SK-N-SH (cell line): ENCODE results near the gene SPOCK1. TPM values are rescaled to one million over a fixed set of nuclear protein-coding genes. Genes with fewer than 3 reads are reported as not detected.

Source experiments
- CTCF ChIA-PET: fragments of 300-600, 350-600 bp; formaldehyde crosslinking; extraction: SDS; loops from one replicate; lab custom pipeline; 2021; lab: Yijun Ruan, JAX
- POLR2A ChIA-PET: fragments of 350-600 bp; sonication (Branson Sonifier 250); formaldehyde crosslinking; extraction: SDS; loops from one replicate; lab custom pipeline; 2020; ENCODE audit warnings: antibody characterized with exemption, inconsistent platforms; lab: Yijun Ruan, JAX
- DNase-seq: peaks from one replicate; pipeline ENCODE4 v3.0.0; 2012
- H2AFZ ChIP-seq: fragments of 200-600 bp; sonication (generic); 2 replicates; pipeline ENCODE4 v1.8.1; 2016; ENCODE audit warnings: antibody characterized with exemption, mild to moderate bottlenecking, low read depth
- H3F3A ChIP-seq: fragments of 200-600 bp; sonication (generic); replicated peaks from 2 replicates; pipeline ENCODE3; 2016; ENCODE audit warnings: antibody characterized with exemption, mild to moderate bottlenecking; ENCODE audit not compliant: insufficient read depth
- H3K27ac ChIP-seq, 2 experiments: fragments of 200-500 bp in 1 of 2; fragments of 200-600 bp in 1 of 2; sonication (Bioruptor generic) in 1 of 2; sonication (generic), shearing (Covaris generic) in 1 of 2; 2 replicates each; pipeline versions ENCODE4 v1.5.1 to v1.6.1; 2014 to 2016; ENCODE audit warnings: low read depth in 2 of 2, inconsistent platforms in 1 of 2, low read length in 1 of 2, mild to moderate bottlenecking in 1 of 2, mixed read lengths in 1 of 2
- H3K27me3 ChIP-seq: fragments of 200-600 bp; sonication (generic), shearing (Covaris generic); 2 replicates; pipeline ENCODE4 v1.6.1; 2016; ENCODE audit warnings: mixed run types; ENCODE audit not compliant: insufficient read depth
- H3K36me3 ChIP-seq, 2 experiments: fragments of 200-500 bp in 1 of 2; fragments of 200-600 bp in 1 of 2; sonication (Bioruptor generic) in 1 of 2; sonication (generic) in 1 of 2; replicated peaks in 1 of 2; 2 replicates each; pipeline versions ENCODE3 to v1.5.1; 2014 to 2016; ENCODE audit warnings: low read length in 1 of 2, mild to moderate bottlenecking in 1 of 2; ENCODE audit not compliant: insufficient read depth in 2 of 2, control insufficient read depth in 1 of 2
- H3K4me1 ChIP-seq, 2 experiments: fragments of 200-500 bp in 1 of 2; fragments of 200-600 bp in 1 of 2; sonication (Bioruptor generic) in 1 of 2; sonication (generic), shearing (Covaris generic) in 1 of 2; 2 replicates each; pipeline versions ENCODE4 v1.5.1 to v1.6.1; 2014 to 2016; ENCODE audit warnings: low read depth in 1 of 2, low read length in 1 of 2, mixed run types in 1 of 2; ENCODE audit not compliant: insufficient read depth in 2 of 2, control insufficient read depth in 1 of 2
- H3K4me2 ChIP-seq: fragments of 200-600 bp; sonication (generic), shearing (Covaris generic); 2 replicates; pipeline ENCODE4 v1.6.1; 2017; ENCODE audit warnings: mixed run types
- H3K4me3 ChIP-seq, 2 experiments: fragments of 200-500 bp in 1 of 2; fragments of 200-600 bp in 1 of 2; sonication (Bioruptor generic) in 1 of 2; sonication (generic), shearing (Covaris generic) in 1 of 2; 2 replicates each; pipeline versions ENCODE4 v1.5.1 to v1.8.1; 2014 to 2016; ENCODE audit warnings: low read depth in 2 of 2, inconsistent platforms in 1 of 2, low read length in 1 of 2, mild to moderate bottlenecking in 1 of 2, mixed read lengths in 1 of 2, moderate library complexity in 1 of 2
- H3K79me2 ChIP-seq: fragments of 200-600 bp; sonication (generic); 2 replicates; pipeline ENCODE4 v1.8.1; 2017; ENCODE audit warnings: mild to moderate bottlenecking; ENCODE audit not compliant: insufficient read depth
- H3K9ac ChIP-seq: fragments of 200-600 bp; sonication (generic); 2 replicates; pipeline ENCODE4 v1.6.1; 2017; ENCODE audit warnings: mixed run types
- H3K9me2 ChIP-seq: fragments of 200-600 bp; sonication (generic); 2 replicates; pipeline ENCODE4 v1.6.1; 2017; ENCODE audit warnings: mixed run types
- H3K9me3 ChIP-seq: fragments of 200-600 bp; sonication (generic); 2 replicates; pipeline ENCODE4 v1.6.1; 2017; ENCODE audit warnings: mixed run types, mild to moderate bottlenecking, moderate library complexity
- H4K20me1 ChIP-seq: fragments of 200-600 bp; sonication (generic); 2 replicates; pipeline ENCODE4 v1.6.1; 2017; ENCODE audit warnings: mild to moderate bottlenecking, mixed run types; ENCODE audit not compliant: insufficient read depth
- FOXJ3 ChIP-seq: sonication (generic); formaldehyde crosslinking; IDR thresholded peaks from 2 replicates; pipeline ENCODE4 v1.5.1; 2020; ENCODE audit warnings: mild to moderate bottlenecking, missing genetic modification reagents
- GABPA ChIP-seq: IDR thresholded peaks from 2 replicates; pipeline ENCODE4 v1.4.0; 2012; ENCODE audit warnings: low read depth, mild to moderate bottlenecking
- GATA2 ChIP-seq: sonication (generic); formaldehyde crosslinking; IDR thresholded peaks from 2 replicates; pipeline ENCODE4 v1.5.0; 2020; ENCODE audit warnings: mild to moderate bottlenecking, missing genetic modification reagents
- IRF3 ChIP-seq: fragments of 150-350 bp; IDR thresholded peaks from 2 replicates; pipeline ENCODE4 v1.6.1; 2016; ENCODE audit warnings: mild to moderate bottlenecking, low read depth, low read length
- JUND ChIP-seq: IDR thresholded peaks from 2 replicates; pipeline ENCODE4 v1.4.0; 2012
- MEF2A ChIP-seq: IDR thresholded peaks from 2 replicates; pipeline ENCODE4 v1.4.0; 2012; ENCODE audit warnings: low read depth, borderline replicate concordance
- MXI1 ChIP-seq: IDR thresholded peaks from 2 replicates; pipeline ENCODE4 v1.6.1; 2012; ENCODE audit warnings: mild to moderate bottlenecking, low read depth, low read length, improper control_type of control experiment
- POLR2AphosphoS5 ChIP-seq: IDR thresholded peaks from 2 replicates; pipeline ENCODE4 v1.6.1; 2012; ENCODE audit warnings: low read depth, low read length
- RXRA ChIP-seq: IDR thresholded peaks from 2 replicates; pipeline ENCODE4 v1.4.0; 2012; ENCODE audit warnings: low read depth, mild to moderate bottlenecking, borderline replicate concordance
- TAF1 ChIP-seq: IDR thresholded peaks from 2 replicates; pipeline ENCODE4 v1.6.1; 2012; ENCODE audit warnings: low read depth, mild to moderate bottlenecking, low read length, moderate library complexity, borderline replicate concordance
- TCF12 ChIP-seq: IDR thresholded peaks from 2 replicates; pipeline ENCODE4 v1.4.0; 2012
- TEAD4 ChIP-seq: IDR thresholded peaks from 2 replicates; pipeline ENCODE4 v1.4.0; 2012; ENCODE audit warnings: mild to moderate bottlenecking, borderline replicate concordance; ENCODE audit not compliant: insufficient read depth
- YY1 ChIP-seq: IDR thresholded peaks from 2 replicates; pipeline ENCODE4 v1.4.0; 2012; ENCODE audit warnings: low read depth, mild to moderate bottlenecking
- WGBS: methylation state at CpG from one replicate; pipeline ENCODE4 v1.1.6; 2017; ENCODE audit warnings: low lambda C conversion rate; 5-methylcytosine and 5-hydroxymethylcytosine counted together
- polyA plus RNA-seq, 3 experiments: library from polyadenylated mRNA; depleted of rRNA; stranded (reverse); fragments of >200 nt; gene quantifications; 2 replicates each; pipeline ENCODE4 v1.2.3, GENCODE V29; 2012
- TF ChIP-seq, protein P1 (sequence below): IDR thresholded peaks from 2 replicates; pipeline ENCODE4; 2012
- TF ChIP-seq, protein P2 (sequence below): fragments of 150-350 bp; IDR thresholded peaks from 2 replicates; pipeline ENCODE4 v1.6.1; 2017; ENCODE audit warnings: antibody characterized with exemption, low read length, low read depth, borderline replicate concordance
- TF ChIP-seq, protein P3 (sequence below): fragments of 200-600 bp; sonication (generic); IDR thresholded peaks from 2 replicates; pipeline ENCODE4 v1.6.1; 2017; ENCODE audit warnings: antibody characterized with exemption, mild to moderate bottlenecking, moderate library complexity

Gene SPOCK1
- polyA plus RNA-seq, 1 of the 3 experiments (the other 2 are of a cell fraction) = 11.3 TPM

GRCh38 chr5:137036640-137037039, 462.5 kb downstream of the SPOCK1 start:
- Histone ChIP-seq H3K4me2 (no peak overlapping the region), H3K79me2 (no peaks in the 10 kb centered on the region), H3K9ac (no peak overlapping the region), H3K9me3 (no peaks in the 10 kb centered on the region), H3K36me3 (no peaks in the 10 kb centered on the region), H3K4me3 (no peak overlapping the region), H2AFZ (no peak overlapping the region), H3K9me2 (no peaks in the 10 kb centered on the region), H3F3A (no peaks in the 10 kb centered on the region), H4K20me1 (no peaks in the 10 kb centered on the region), H3K4me1 (no peaks in the 10 kb centered on the region), H3K27me3 (no peaks in the 10 kb centered on the region), H3K27ac (no peak overlapping the region)
- 79% methylated on average over 7 of the region's 7 CpGs for whole genome bisulfite sequencing
- ChIA-PET CTCF (interaction anchor here (0.8 kb wide), 1 partner anchor 284 kb away, joined by 3 read pairs; no protein-coding TSS in a partner anchor), POLR2A (no interaction called here)
- no peak for DNase-seq
- TF ChIP-seq, protein P1, sequence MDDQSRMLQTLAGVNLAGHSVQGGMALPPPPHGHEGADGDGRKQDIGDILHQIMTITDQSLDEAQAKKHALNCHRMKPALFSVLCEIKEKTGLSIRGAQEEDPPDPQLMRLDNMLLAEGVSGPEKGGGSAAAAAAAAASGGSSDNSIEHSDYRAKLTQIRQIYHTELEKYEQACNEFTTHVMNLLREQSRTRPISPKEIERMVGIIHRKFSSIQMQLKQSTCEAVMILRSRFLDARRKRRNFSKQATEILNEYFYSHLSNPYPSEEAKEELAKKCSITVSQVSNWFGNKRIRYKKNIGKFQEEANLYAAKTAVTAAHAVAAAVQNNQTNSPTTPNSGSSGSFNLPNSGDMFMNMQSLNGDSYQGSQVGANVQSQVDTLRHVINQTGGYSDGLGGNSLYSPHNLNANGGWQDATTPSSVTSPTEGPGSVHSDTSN = no peak
- TF ChIP-seq, protein P2, sequence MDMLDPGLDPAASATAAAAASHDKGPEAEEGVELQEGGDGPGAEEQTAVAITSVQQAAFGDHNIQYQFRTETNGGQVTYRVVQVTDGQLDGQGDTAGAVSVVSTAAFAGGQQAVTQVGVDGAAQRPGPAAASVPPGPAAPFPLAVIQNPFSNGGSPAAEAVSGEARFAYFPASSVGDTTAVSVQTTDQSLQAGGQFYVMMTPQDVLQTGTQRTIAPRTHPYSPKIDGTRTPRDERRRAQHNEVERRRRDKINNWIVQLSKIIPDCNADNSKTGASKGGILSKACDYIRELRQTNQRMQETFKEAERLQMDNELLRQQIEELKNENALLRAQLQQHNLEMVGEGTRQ = no peak
- no peak for TF ChIP-seq YY1
- no peak for TF ChIP-seq MXI1
- TF ChIP-seq JUND = no peak
- no peak for TF ChIP-seq MEF2A
- no peak for TF ChIP-seq IRF3
- TF ChIP-seq, protein P3, sequence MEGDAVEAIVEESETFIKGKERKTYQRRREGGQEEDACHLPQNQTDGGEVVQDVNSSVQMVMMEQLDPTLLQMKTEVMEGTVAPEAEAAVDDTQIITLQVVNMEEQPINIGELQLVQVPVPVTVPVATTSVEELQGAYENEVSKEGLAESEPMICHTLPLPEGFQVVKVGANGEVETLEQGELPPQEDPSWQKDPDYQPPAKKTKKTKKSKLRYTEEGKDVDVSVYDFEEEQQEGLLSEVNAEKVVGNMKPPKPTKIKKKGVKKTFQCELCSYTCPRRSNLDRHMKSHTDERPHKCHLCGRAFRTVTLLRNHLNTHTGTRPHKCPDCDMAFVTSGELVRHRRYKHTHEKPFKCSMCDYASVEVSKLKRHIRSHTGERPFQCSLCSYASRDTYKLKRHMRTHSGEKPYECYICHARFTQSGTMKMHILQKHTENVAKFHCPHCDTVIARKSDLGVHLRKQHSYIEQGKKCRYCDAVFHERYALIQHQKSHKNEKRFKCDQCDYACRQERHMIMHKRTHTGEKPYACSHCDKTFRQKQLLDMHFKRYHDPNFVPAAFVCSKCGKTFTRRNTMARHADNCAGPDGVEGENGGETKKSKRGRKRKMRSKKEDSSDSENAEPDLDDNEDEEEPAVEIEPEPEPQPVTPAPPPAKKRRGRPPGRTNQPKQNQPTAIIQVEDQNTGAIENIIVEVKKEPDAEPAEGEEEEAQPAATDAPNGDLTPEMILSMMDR = no peak

GRCh38 chr5:137035480-137035878, 463.6 kb downstream of the SPOCK1 start:
- POLR2A ChIA-PET = no interaction called here
- Histone ChIP-seq H3K9ac (no peak overlapping the region), H3K27ac (no peak overlapping the region), H2AFZ (no peak overlapping the region), H3K36me3 (no peaks in the 10 kb centered on the region), H3F3A (no peaks in the 10 kb centered on the region), H3K9me3 (no peaks in the 10 kb centered on the region), H3K27me3 (no peaks in the 10 kb centered on the region), H3K4me2 (no peak overlapping the region), H4K20me1 (no peaks in the 10 kb centered on the region), H3K79me2 (no peaks in the 10 kb centered on the region), H3K4me1 (no peaks in the 10 kb centered on the region), H3K4me3 (no peak overlapping the region), H3K9me2 (no peaks in the 10 kb centered on the region)
- WGBS = 0% methylated on average over 1 of the region's 1 CpG
- CTCF ChIA-PET = interaction anchor here (1.5 kb wide), 1 partner anchor 13 kb away, joined by 3 read pairs; no protein-coding TSS in a partner anchor
- no peak for DNase-seq
- TF ChIP-seq FOXJ3 = no peak
- TF ChIP-seq RXRA = no peak
- no peak for TF ChIP-seq IRF3
- no peak for TF ChIP-seq TEAD4
- TF ChIP-seq, protein P3 = no peak
- TF ChIP-seq POLR2AphosphoS5 = no peak
- no peak for TF ChIP-seq TCF12
- no peak for TF ChIP-seq GABPA
- no peak for TF ChIP-seq GATA2 (CRISPR knock-in tag)
- TF ChIP-seq TAF1 = no peak
- TF ChIP-seq, protein P1 = no peak
